NCI-H748 (cell line): ENCODE data around the gene LMOD3.
A peak's percentile ranks its signal among the peaks of the same experiment; 100 is the strongest.

Experiments used
- DNase-seq: peaks from one replicate; lab custom pipeline; 2025; ENCODE audit not compliant: unreplicated experiment; lab: John Stamatoyannopoulos, UW

LMOD3 gene

GRCh38 chr3:69126216-69126615, 3.8 kb upstream of the LMOD3 start:
- no peak for DNase-seq

GRCh38 chr3:69121950-69122349, 445 bp downstream of the LMOD3 start:
- no peak for DNase-seq

DNA sequence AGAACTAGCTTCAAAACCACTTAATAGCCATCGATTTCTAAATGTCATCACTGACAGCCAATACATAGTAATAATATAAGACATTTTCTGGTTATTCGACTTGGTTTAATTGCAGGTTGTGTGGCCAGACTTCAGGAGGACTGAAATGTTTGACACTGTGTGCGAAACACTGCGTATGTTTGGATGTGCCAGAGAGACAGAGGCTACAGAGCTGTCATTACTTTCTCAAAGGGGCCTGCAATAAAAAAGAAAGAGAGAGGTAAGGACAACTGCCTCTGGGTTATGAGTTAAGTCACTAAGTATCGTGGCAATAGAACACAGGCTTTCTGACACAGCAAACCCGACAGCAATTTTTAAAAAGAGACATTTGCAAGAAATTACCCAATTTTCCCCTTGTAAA, 882 bp downstream of the LMOD3 start:
- DNase-seq = no peak

GRCh38 chr3:69120879-69121464, 1.4 kb downstream of the LMOD3 start:
- DNase-seq = peak; percentile 64

GRCh38 chr3:69119681-69120080, 2.7 kb downstream of the LMOD3 start:
- DNase-seq = no peak

GRCh38 chr3:69119138-69119537, 3.3 kb downstream of the LMOD3 start:
- DNase-seq = no peak

DNA sequence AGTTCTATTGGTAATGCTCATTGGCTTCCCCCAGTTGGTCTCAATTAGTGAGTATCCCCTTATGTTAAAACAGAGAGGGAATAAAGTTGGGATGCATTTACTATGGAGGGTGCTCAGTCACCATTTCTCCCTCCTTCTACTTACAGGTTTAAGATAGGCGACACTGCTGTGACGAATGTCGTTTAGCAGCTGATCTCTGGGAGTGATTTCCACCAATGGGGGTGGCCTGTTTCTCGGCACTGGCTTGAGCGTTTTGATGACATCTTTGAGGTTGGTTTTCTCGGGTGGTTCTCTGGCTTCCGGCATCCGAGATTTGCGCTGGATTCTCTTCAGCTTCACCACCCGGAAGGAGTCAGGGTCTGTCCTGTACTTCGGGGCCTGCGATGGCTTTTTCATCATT, 3.8 kb downstream of the LMOD3 start:
- DNase-seq = no peak

- DNase-seq = peak; percentile 51
These were observed 5.5 kb downstream of the LMOD3 start for GRCh38 chr3:69116897-69117296.

DNA sequence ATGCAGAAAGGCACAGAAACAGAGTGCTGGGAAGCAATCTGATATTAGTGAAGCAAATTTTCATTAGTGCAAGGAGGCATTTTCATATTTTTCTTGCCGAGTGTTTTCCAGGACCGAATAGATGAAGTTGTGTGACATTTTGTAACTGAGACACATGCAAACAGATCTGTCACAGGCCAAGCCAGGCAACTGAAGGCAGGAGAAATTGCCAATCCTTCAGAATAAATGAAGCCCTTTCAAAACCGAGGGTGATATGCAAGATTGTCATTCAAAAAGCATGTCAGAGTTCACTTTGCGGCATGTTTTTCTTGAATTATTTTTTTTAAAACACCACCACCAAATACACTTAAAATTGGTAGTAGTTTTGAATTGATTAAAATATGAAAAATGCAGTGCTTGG, 6.2 kb downstream of the LMOD3 start:
- no peak for DNase-seq

DNA sequence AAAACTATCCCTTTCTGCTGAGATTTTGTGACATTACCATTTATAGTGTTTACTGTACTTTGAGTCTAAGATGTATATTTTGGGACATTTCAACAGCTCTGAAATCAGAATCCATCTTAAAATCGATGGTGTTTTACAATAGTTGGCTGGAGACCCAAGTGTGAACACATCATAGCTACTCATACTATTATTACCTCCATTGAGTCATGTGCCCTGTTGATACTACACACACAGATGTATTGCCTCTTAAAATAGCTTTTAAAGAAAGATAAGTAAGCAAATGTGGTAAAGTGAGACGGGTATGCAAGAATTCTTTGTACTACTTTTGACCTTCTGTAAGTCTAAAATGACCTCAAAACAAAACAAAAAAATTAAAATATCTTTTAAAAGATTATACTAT, 6.7 kb downstream of the LMOD3 start:
- DNase-seq = no peak

DNA sequence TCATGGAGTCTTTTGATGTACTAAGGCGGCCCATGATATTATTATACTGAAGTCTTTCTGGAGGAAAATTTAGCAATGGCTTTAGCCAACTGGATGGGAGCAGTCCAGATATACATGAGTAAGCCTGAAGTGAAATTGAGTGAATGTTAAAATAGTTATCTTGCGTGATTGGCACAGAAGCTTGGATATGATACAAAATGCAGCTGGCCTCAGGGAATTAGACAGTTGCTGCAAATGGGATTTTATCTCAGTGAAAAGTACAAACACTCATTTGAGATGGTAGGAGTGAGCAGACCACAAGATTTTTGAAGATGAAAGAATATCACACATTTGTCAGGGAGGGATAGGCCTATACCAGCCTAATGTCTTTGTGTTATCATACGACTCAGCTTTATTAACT, 8.9 kb downstream of the LMOD3 start:
- no peak for DNase-seq

GRCh38 chr3:69110941-69111546, 11.4 kb downstream of the LMOD3 start:
- no peak for DNase-seq

GRCh38 chr3:69108811-69109210, 13.6 kb downstream of the LMOD3 start:
- no peak for DNase-seq

DNA sequence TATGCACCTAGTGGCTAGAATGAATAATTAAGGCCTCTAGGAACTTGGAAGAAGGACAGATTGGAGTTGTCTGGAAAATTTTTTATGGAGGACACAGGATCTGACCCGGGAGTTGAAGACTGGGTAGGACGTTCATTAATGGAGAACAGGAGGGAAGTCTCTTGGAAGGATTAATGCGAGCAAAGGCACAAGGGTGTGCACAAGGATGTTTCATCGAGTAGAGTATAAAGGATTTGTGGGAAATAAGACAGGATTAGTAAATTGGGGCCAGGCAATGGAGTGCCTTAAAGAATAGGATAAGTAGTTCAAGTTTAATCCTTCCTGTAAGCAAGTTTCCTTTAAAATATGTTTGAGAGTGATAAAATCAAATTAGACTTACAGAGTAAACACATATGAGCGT, 14.6 kb downstream of the LMOD3 start:
- no peak for DNase-seq

DNA sequence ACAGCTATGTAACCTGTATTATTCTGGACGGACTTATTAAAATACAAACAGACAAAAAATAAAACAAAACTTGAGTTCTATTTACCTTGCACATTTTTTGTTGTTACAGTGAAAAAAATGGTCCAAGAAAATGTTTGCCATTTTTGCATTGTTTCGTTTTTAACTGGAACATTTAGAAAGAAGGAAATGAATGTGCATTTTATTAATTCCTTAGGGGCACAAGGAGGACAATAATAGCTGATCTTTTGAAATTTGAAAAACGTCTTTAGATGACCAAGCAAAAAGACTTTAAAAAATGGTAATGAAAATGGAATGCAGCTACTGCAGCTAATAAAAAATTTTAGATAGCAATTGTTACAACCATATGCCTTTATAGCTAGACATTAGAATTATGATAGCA, 17.1 kb downstream of the LMOD3 start:
- no peak for DNase-seq

DNA sequence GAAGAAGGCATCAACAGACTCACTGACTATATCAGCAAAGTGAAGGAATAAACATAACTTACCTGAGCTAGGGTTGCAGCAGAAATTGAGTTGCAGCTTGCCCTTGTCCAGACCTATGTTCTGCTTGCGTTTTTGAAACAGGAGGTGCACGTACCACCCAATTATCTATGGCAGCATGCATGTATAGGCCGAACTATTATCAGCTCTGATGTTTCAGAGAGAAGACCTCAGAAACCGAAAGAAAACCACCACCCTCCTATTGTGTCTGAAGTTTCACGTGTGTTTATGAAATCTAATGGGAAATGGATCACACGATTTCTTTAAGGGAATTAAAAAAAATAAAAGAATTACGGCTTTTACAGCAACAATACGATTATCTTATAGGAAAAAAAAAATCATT, 17.8 kb downstream of the LMOD3 start:
- DNase-seq = no peak

GRCh38 chr3:69103123-69103522, 19.3 kb downstream of the LMOD3 start:
- DNase-seq = no peak

GRCh38 chr3:69102384-69102783, 20.0 kb downstream of the LMOD3 start:
- no peak for DNase-seq

DNA sequence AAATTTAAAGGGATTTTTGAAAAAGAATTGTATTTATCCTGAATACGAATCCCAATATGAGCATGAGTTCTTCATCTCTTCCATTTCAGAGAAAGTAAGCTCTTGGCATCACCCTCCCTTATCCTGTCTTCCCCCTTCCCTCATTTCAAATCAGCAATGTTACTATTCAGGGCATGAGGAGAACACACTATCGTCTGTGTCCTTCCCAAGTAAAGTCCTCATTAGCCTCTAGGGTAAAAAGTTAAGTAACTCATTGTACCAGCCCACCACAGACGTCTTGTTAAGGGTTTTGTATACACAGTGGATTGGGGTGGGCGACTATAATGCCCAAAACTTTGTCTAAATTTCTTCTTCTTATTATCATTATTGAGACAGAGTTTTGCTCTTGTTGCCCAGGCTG, 22.8 kb downstream of the LMOD3 start:
- DNase-seq = no peak

DNA sequence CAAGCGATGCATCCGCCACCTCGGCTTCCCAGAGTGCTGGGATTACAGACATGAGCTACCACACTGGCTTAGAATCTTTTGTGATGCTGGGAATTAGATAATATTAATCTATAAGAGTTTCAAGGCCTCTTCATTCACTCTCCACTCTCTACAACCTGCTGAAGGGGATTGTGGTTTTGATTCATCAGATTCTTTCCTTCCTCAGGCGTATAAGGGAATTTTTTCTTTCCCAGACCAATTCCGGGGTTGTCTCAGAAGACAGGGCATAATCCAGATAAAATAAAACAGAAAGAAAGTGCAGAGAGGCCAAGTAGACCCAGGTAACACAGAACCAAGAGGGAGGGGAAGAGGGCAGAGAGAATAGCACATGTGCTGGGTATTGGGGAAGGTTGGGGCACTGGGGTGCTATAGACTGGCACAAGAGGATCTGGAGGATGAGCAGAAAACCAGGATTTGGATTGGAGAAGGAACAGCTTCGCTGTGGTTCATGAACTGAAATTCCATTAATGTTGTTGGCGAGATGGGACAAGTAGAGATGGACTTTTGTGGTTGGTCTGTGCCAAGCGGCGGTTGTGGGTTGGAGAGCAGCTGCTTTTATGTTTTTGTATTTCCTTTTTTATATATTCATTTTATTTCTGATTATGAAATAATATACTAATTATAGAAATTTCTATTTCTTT, 24.8 kb downstream of the LMOD3 start:
- DNase-seq = no peak

- no peak for DNase-seq
These were observed 26.1 kb downstream of the LMOD3 start for GRCh38 chr3:69096299-69096698.

- DNase-seq = no peak
These were observed 26.8 kb downstream of the LMOD3 start for GRCh38 chr3:69095636-69096035.
